B cell (primary cell): ENCODE data around the gene HMGB2. TPM values are rescaled to one million over a fixed set of nuclear protein-coding genes. Genes with fewer than 3 reads are reported as not detected.

Experiments used
- ATAC-seq: fragments of 200-7000 bp; cut with Tn5 transposase; one replicate; pipeline ENCODE4 v1.10.0; 2021; ENCODE audit warnings: low read depth, mild to moderate bottlenecking, moderate number of reproducible peaks, moderate library complexity
- CTCF ChIA-PET: fragments of 350-600 bp; sonication (Branson Sonifier 250); formaldehyde crosslinking; loops from one replicate; lab custom pipeline; 2021; ENCODE audit warnings: antibody characterized with exemption, inconsistent platforms; lab: Charles Lee
- POLR2A ChIA-PET: fragments of 350-600 bp; sonication (Branson Sonifier 250); formaldehyde crosslinking; loops from one replicate; lab custom pipeline; 2021; ENCODE audit warnings: antibody characterized with exemption; lab: Charles Lee
- DNase-seq: peaks from one replicate; pipeline ENCODE4 v3.0.0; 2013
- H2AFZ ChIP-seq: 2 replicates; pipeline ENCODE4 v1.6.1; 2012; ENCODE audit warnings: mild to moderate bottlenecking, low read depth, low read length; ENCODE audit not compliant: insufficient read depth, poor library complexity, severe bottlenecking
- H3K27ac ChIP-seq, 2 donors: 1 replicate in 1 of 2; 2 replicates in 1 of 2; pipeline ENCODE4 v1.5.1; 2012 to 2013; ENCODE audit warnings: low read length in 2 of 2, mild to moderate bottlenecking in 2 of 2, moderate library complexity in 1 of 2
- H3K27me3 ChIP-seq, 4 experiments: fragments of 200-600 bp in 1 of 4; sonication (generic) in 1 of 4; replicated peaks in 1 of 4; 1 replicate in 2 of 4; 2 replicates in 2 of 4; pipeline versions ENCODE4 v1.6.1 to v1.7.0; 2013 to 2016; ENCODE audit warnings: low read length in 3 of 4, mild to moderate bottlenecking in 2 of 4, mixed read lengths in 1 of 4, moderate library complexity in 1 of 4; ENCODE audit not compliant: insufficient read depth in 4 of 4, control insufficient read depth in 3 of 4; ENCODE audit errors: control extremely low read depth in 1 of 4
- H3K36me3 ChIP-seq, 2 experiments: replicated peaks in 1 of 2; 1 replicate in 1 of 2; 2 replicates in 1 of 2; pipeline versions ENCODE4 v1.6.1 to v1.7.1; 2013; ENCODE audit warnings: low read length in 1 of 2; ENCODE audit not compliant: insufficient read depth in 2 of 2, control insufficient read depth in 1 of 2; ENCODE audit errors: control extremely low read depth in 1 of 2, extremely low read depth in 1 of 2
- H3K4me1 ChIP-seq, 2 donors: fragments of 200-600 bp in 1 of 2; sonication (generic) in 1 of 2; 1 replicate in 1 of 2; 2 replicates in 1 of 2; pipeline versions ENCODE4 v1.5.1 to v1.6.1; 2013 to 2017; ENCODE audit warnings: low read length in 2 of 2; ENCODE audit not compliant: control insufficient read depth in 2 of 2, insufficient read depth in 2 of 2
- H3K4me2 ChIP-seq: replicated peaks from 2 replicates; pipeline ENCODE3; 2012; ENCODE audit warnings: mild to moderate bottlenecking, low read depth, low read length; ENCODE audit not compliant: poor library complexity, severe bottlenecking
- H3K4me3 ChIP-seq, 5 experiments: fragments of 200-600 bp in 1 of 5; sonication (generic) in 1 of 5; 1 replicate in 3 of 5; 2 replicates in 2 of 5; pipeline versions ENCODE4 v1.5.1 to v1.7.0; 2011 to 2016; ENCODE audit warnings: low read length in 4 of 5, mild to moderate bottlenecking in 4 of 5, low read depth in 2 of 5, control low read depth in 1 of 5, moderate library complexity in 1 of 5; ENCODE audit not compliant: insufficient read depth in 1 of 5; ENCODE audit errors: control extremely low read depth in 1 of 5, extremely low read depth in 1 of 5
- H3K79me2 ChIP-seq: fragments of 200-600 bp; sonication (generic); one replicate; pipeline ENCODE4 v1.6.0; 2016; ENCODE audit warnings: low read length; ENCODE audit not compliant: control insufficient read depth, insufficient read depth
- H3K9ac ChIP-seq: fragments of 200-600 bp; sonication (generic); 2 replicates; pipeline ENCODE4 v1.6.1; 2017; ENCODE audit warnings: mild to moderate bottlenecking, low read length, moderate library complexity
- H3K9me3 ChIP-seq, 3 donors: one replicate each; pipeline versions ENCODE4 v1.6.1 to v1.7.1; 2013; ENCODE audit warnings: low read length in 2 of 3; ENCODE audit not compliant: control insufficient read depth in 2 of 3, insufficient read depth in 1 of 3; ENCODE audit errors: control extremely low read depth in 1 of 3
- H4K20me1 ChIP-seq: 2 replicates; pipeline ENCODE4 v1.6.0; 2012; ENCODE audit warnings: mild to moderate bottlenecking, low read length; ENCODE audit not compliant: insufficient read depth, control insufficient read depth, poor library complexity, severe bottlenecking
- H3K27ac Mint-ChIP-seq: one replicate; pipeline ENCODE4 v1.8.0; 2021; ENCODE audit warnings: mixed read lengths
- H3K27me3 Mint-ChIP-seq: one replicate; pipeline ENCODE4 v1.8.0; 2021; ENCODE audit warnings: mixed read lengths
- H3K4me1 Mint-ChIP-seq: one replicate; pipeline ENCODE4 v1.8.0; 2021; ENCODE audit warnings: mixed read lengths
- H3K4me3 Mint-ChIP-seq: one replicate; pipeline ENCODE4 v1.8.0; 2021; ENCODE audit warnings: mixed read lengths
- H3K9me3 Mint-ChIP-seq: one replicate; pipeline ENCODE4 v1.8.0; 2022; ENCODE audit warnings: mixed read lengths; ENCODE audit not compliant: insufficient read depth
- EZH2 ChIP-seq: IDR thresholded peaks from 2 replicates; pipeline ENCODE4 v1.6.1; 2012; ENCODE audit warnings: borderline replicate concordance, low read depth, mild to moderate bottlenecking, moderate library complexity, low read length; ENCODE audit not compliant: insufficient read depth, poor library complexity, severe bottlenecking
- WGBS: methylation state at CpG from one replicate; pipeline ENCODE4 v1.1.5; 2013; ENCODE audit warnings: missing lambda C conversion rate; ENCODE audit not compliant: insufficient coverage; 5-methylcytosine and 5-hydroxymethylcytosine counted together
- intact Hi-C: fragments of 100-400 bp; cut with micrococcal nuclease; formaldehyde crosslinking; loops from one replicate; pipeline ENCODE4 v1.10.0; 2022
- polyA plus RNA-seq: library from polyadenylated mRNA; depleted of rRNA; stranded (reverse); fragments of >200 nt; gene quantifications from 2 replicates; pipeline ENCODE4 v1.2.3, GENCODE V29; 2012
- total RNA-seq, 2 donors: library from RNA; stranded (reverse); fragments of 120-200 nt in 1 of 2; gene quantifications; 1 replicate in 1 of 2; 2 replicates in 1 of 2; pipeline versions ENCODE4 v1.2.3 to v1.2.4, GENCODE V29; 2013 to 2022
- TF ChIP-seq, protein P1 (sequence below): fragments of 200-600 bp; IDR thresholded peaks from one replicate; pipeline ENCODE4 v1.8.0; 2022; ENCODE audit warnings: antibody characterized with exemption, mild to moderate bottlenecking

Gene HMGB2
- total and polyA plus RNA-seq, 2 donors (not counting 1 experiment from before 2014, with no cell fraction given), result 44.1 to 82.5 TPM

DNA sequence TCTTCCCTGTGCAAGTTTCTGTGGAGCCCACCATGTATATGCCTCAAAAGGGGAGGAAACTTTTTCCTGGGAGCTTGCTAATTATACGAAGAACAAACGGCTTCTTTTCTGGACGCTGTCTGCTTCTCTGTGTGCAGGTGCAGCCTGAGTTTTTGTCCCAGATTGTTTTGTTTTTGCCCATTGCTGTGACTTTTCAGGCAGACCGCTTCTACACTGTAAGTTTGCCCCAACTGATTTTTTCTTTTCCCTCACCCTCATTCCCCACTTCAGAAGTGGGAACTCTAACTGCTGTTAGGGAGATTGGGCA lies 51.9 kb downstream of the HMGB2 start:
- H3K9me3 Mint-ChIP-seq, result peaks cover 2% of the 10 kb centered on the region
- no peak for TF ChIP-seq EZH2
- TF ChIP-seq, protein P1, sequence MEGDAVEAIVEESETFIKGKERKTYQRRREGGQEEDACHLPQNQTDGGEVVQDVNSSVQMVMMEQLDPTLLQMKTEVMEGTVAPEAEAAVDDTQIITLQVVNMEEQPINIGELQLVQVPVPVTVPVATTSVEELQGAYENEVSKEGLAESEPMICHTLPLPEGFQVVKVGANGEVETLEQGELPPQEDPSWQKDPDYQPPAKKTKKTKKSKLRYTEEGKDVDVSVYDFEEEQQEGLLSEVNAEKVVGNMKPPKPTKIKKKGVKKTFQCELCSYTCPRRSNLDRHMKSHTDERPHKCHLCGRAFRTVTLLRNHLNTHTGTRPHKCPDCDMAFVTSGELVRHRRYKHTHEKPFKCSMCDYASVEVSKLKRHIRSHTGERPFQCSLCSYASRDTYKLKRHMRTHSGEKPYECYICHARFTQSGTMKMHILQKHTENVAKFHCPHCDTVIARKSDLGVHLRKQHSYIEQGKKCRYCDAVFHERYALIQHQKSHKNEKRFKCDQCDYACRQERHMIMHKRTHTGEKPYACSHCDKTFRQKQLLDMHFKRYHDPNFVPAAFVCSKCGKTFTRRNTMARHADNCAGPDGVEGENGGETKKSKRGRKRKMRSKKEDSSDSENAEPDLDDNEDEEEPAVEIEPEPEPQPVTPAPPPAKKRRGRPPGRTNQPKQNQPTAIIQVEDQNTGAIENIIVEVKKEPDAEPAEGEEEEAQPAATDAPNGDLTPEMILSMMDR, result no peak
- peaks cover 17% of the 10 kb centered on the region for H3K79me2 ChIP-seq
- POLR2A ChIA-PET, result no interaction called here
- DNase-seq, result no peak
- peaks cover 4% of the 10 kb centered on the region for H4K20me1 ChIP-seq
- no peaks in the 10 kb centered on the region for H3K27me3 Mint-ChIP-seq
- H3K36me3 ChIP-seq, result peaks cover 0 to 6% of the 10 kb centered on the region in 2 experiments
- no peak overlapping the region for H3K4me3 ChIP-seq
- 100% methylated on average over 1 of the region's 4 CpGs for WGBS
- ATAC-seq, result no peak
- H3K9ac ChIP-seq, result no peak overlapping the region
- peaks cover 4 to 10% of the 10 kb centered on the region in 2 donors for H3K4me1 ChIP-seq
- intact Hi-C loops, result no loop called here
- H3K4me2 ChIP-seq, result no peak overlapping the region
- H3K4me1 Mint-ChIP-seq, result peaks cover 16% of the 10 kb centered on the region
- H2AFZ ChIP-seq, result no peak overlapping the region
- no peak overlapping the region for H3K27ac ChIP-seq
- H3K27ac Mint-ChIP-seq, result no peak overlapping the region
- H3K27me3 ChIP-seq, result no peaks in the 10 kb centered on the region
- CTCF ChIA-PET, result interaction anchor here (1.4 to 2.8 kb wide), 3 partner anchors 10 to 269 kb away, joined by 3 to 17 read pairs (median 5); no protein-coding TSS in a partner anchor
- H3K4me3 Mint-ChIP-seq, result no peak overlapping the region
- peaks cover 16 to 23% (median 17%) of the 10 kb centered on the region in 3 donors for H3K9me3 ChIP-seq

DNA sequence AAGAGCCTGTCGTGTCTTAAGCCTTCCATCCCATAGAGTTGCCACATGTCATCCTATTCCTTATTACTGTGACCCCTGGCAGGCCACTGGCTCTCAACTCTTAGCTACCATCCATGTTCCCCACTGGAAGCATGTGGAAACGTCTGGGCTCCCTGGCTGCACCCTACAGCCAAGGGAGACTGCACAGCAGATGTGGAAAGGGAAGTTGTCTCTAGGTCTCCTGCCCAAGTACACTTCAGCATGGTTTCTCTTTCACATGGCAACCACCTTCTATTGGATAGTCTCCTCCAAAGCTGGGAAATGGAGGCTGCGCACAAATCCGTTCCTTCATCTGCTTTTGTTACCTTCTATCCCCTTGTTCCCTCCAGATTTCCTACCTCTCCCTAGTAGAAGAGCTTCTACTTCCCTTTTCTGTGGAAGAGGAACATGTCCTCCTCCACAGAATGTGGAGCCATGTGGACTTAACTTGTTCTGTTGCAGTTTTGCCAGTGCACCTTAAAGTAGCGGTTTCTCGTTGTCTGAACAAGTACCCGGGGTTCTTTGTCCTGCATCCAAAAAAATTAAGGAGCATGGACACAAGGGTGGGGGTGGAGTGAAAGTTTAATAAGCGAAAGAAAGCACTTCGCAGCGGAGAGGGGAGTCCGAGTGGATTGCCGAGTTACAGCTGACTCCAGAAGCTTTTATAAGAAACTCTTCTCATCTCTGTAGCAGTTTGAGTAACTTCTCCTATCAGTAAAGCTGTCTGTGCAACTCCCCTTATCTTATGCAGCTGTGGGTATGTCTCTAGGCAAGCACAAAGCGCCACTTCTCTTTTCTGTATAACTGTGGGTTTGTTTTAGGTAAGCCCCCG lies 52.5 kb downstream of the HMGB2 start:
- Histone ChIP-seq H3K4me1 (peaks cover 4 to 10% of the 10 kb centered on the region in 2 donors), H3K4me3 (no peak overlapping the region), H3K9ac (no peak overlapping the region), H3K4me2 (no peak overlapping the region), H2AFZ (no peak overlapping the region), H3K27me3 (no peaks in the 10 kb centered on the region), H3K9me3 (peaks cover 14 to 22% (median 15%) of the 10 kb centered on the region in 3 donors), H3K27ac (no peak overlapping the region), H3K36me3 (peaks cover 0 to 6% of the 10 kb centered on the region in 2 experiments), H4K20me1 (peaks cover 4% of the 10 kb centered on the region), H3K79me2 (peaks cover 16% of the 10 kb centered on the region)
- H3K9me3 Mint-ChIP-seq, result peaks cover 2% of the 10 kb centered on the region
- no peak overlapping the region for H3K27ac Mint-ChIP-seq
- no peak for ATAC-seq
- peaks cover 16% of the 10 kb centered on the region for H3K4me1 Mint-ChIP-seq
- CTCF ChIA-PET, result interaction anchor here (1.4 to 2.8 kb wide), 5 partner anchors 10 to 269 kb away, joined by 3 to 17 read pairs (median 6); no protein-coding TSS in a partner anchor
- 77% methylated on average over 8 of the region's 14 CpGs for WGBS
- H3K4me3 Mint-ChIP-seq, result peak overlapping the region; percentile 17
- POLR2A ChIA-PET, result no interaction called here
- TF ChIP-seq EZH2, result no peak
- TF ChIP-seq, protein P1, result no peak
- H3K27me3 Mint-ChIP-seq, result no peaks in the 10 kb centered on the region
- DNase-seq, result no peak
- intact Hi-C loops, result no loop called here
